Muscle of back (tissue), 13 donors: Measurements from ENCODE around the gene SRD5A1. TPM values are rescaled to one million over a fixed set of nuclear protein-coding genes. Genes with fewer than 3 reads are reported as not detected.

Experiments
- DNase-seq, 3 donors: peaks; one replicate each; pipeline versions ENCODE4 v3.0.0 to v3.0.0-alpha.2; 2013
- long read RNA-seq, 9 donors: transcript quantifications; one replicate each; lab custom pipeline, GENCODE V29; 2026
- polyA plus RNA-seq, 10 donors: library from polyadenylated mRNA; unstranded; fragments of 120-200 nt; gene quantifications; one replicate each; pipeline ENCODE4 v1.2.1, GENCODE V29; 2013; ENCODE audit not compliant: insufficient read length in 10 of 10

SRD5A1 gene
- 10 to 100 TPM in 7 of 10 donors, 1 to 10 TPM in 3; 8.4 to 13.2 (median 10.6) TPM for polyA plus RNA-seq
- long read RNA-seq, donor 1, full-length matches to known transcripts = 1 of 1 reads
- long read RNA-seq, donor 1, partial matches to known transcripts = 0 of 1 reads
- long read RNA-seq, donor 1, other reads (novel, unspliced or antisense) = 0 of 1 reads
- long read RNA-seq, donor 2, full-length matches to known transcripts = 1 of 1 reads
- long read RNA-seq, donor 2, partial matches to known transcripts = 0 of 1 reads
- long read RNA-seq, donor 2, other reads (novel, unspliced or antisense) = 0 of 1 reads
- long read RNA-seq, donor 3 = 0 reads
- long read RNA-seq, donor 4, full-length matches to known transcripts = 4 of 4 reads
- long read RNA-seq, donor 4, partial matches to known transcripts = 0 of 4 reads
- long read RNA-seq, donor 4, other reads (novel, unspliced or antisense) = 0 of 4 reads
- long read RNA-seq, donor 5, full-length matches to known transcripts = 3 of 3 reads
- long read RNA-seq, donor 5, partial matches to known transcripts = 0 of 3 reads
- long read RNA-seq, donor 5, other reads (novel, unspliced or antisense) = 0 of 3 reads
- long read RNA-seq, donor 6, full-length matches to known transcripts = 3 of 3 reads
- long read RNA-seq, donor 6, partial matches to known transcripts = 0 of 3 reads
- long read RNA-seq, donor 6, other reads (novel, unspliced or antisense) = 0 of 3 reads
- long read RNA-seq, donor 7, full-length matches to known transcripts = 2 of 2 reads
- long read RNA-seq, donor 7, partial matches to known transcripts = 0 of 2 reads
- long read RNA-seq, donor 7, other reads (novel, unspliced or antisense) = 0 of 2 reads
- long read RNA-seq, donor 8, partial matches to known transcripts = 5 of 5 reads
- long read RNA-seq, donor 8, other reads (novel, unspliced or antisense) = 0 of 5 reads
- long read RNA-seq, donor 9, full-length matches to known transcripts = 1 of 1 reads
- long read RNA-seq, donor 9, partial matches to known transcripts = 0 of 1 reads
- long read RNA-seq, donor 9, other reads (novel, unspliced or antisense) = 0 of 1 reads

GRCh38 chr5:6632888-6633468 lies at the start of gene SRD5A1, which contains the start of gene NSUN2:
SRD5A1 (plus strand) TSS chr5:6633440; CDS start chr5:6633577, 137 bp downstream.
NSUN2 (minus strand) TSS chr5:6633044; CDS start chr5:6632979, 65 bp downstream.
- DNase-seq = peak; percentile 90 to 97 (median 97)

GRCh38 chr5:6584101-6584645 lies 49.1 kb upstream of the SRD5A1 start:
- DNase-seq = no peak

GRCh38 chr5:6584727-6585126 lies 48.5 kb upstream of the SRD5A1 start:
- no peak for DNase-seq

GRCh38 chr5:6585168-6585567 lies 48.1 kb upstream of the SRD5A1 start:
- no peak for DNase-seq

GRCh38 chr5:6585939-6586646 lies 47.1 kb upstream of the SRD5A1 start:
- no peak for DNase-seq

GRCh38 chr5:6586647-6587042 lies 46.6 kb upstream of the SRD5A1 start:
- no peak for DNase-seq

- no peak for DNase-seq
Measured at GRCh38 chr5:6587171-6587570, 46.1 kb upstream of the SRD5A1 start.

- no peak for DNase-seq
Measured at GRCh38 chr5:6590581-6590980, 42.7 kb upstream of the SRD5A1 start.

- no peak for DNase-seq
Measured at GRCh38 chr5:6591671-6592288, 41.5 kb upstream of the SRD5A1 start.

GRCh38 chr5:6592601-6593000 lies 40.6 kb upstream of the SRD5A1 start:
- DNase-seq = no peak

GRCh38 chr5:6593148-6594016 lies 39.9 kb upstream of the SRD5A1 start:
- no peak for DNase-seq

- DNase-seq = no peak
Measured at GRCh38 chr5:6594066-6594465, 39.2 kb upstream of the SRD5A1 start.

- DNase-seq = no peak
Measured at GRCh38 chr5:6595405-6595804, 37.8 kb upstream of the SRD5A1 start.

GRCh38 chr5:6596388-6596787 lies 36.9 kb upstream of the SRD5A1 start:
- no peak for DNase-seq

- no peak for DNase-seq
Measured at GRCh38 chr5:6597557-6597956, 35.7 kb upstream of the SRD5A1 start.

- no peak for DNase-seq
Measured at GRCh38 chr5:6598351-6598900, 34.8 kb upstream of the SRD5A1 start.

- no peak for DNase-seq
Measured at GRCh38 chr5:6599739-6600138, 33.5 kb upstream of the SRD5A1 start.

- no peak for DNase-seq
Measured at GRCh38 chr5:6601271-6601670, 32.0 kb upstream of the SRD5A1 start.

GRCh38 chr5:6601816-6602215 lies 31.4 kb upstream of the SRD5A1 start:
- no peak for DNase-seq
